Karpas-422 (cell line): Measurements from ENCODE around the gene MMS22L. TPM values are rescaled to one million over a fixed set of nuclear protein-coding genes. Genes with fewer than 3 reads are reported as not detected.

Experiments used
- DNase-seq: peaks from one replicate; pipeline ENCODE4 v3.0.0-alpha.2; 2015
- H2AFZ ChIP-seq: fragments of 200-600 bp; sonication (generic); 2 replicates; pipeline ENCODE4 v1.6.1; 2014; ENCODE audit warnings: antibody characterized with exemption, low read length, mixed read lengths
- H3K27ac ChIP-seq: fragments of 200-600 bp; sonication (generic); 2 replicates; pipeline ENCODE4 v1.5.1; 2014; ENCODE audit warnings: mild to moderate bottlenecking, low read length, moderate library complexity
- H3K27me3 ChIP-seq: fragments of 200-600 bp; sonication (generic); 2 replicates; pipeline ENCODE4 v1.6.1; 2014; ENCODE audit warnings: low read length, mixed read lengths
- H3K36me3 ChIP-seq: fragments of 200-600 bp; sonication (generic); 2 replicates; pipeline ENCODE4 v1.6.1; 2014; ENCODE audit warnings: low read length, mixed read lengths; ENCODE audit not compliant: insufficient read depth
- H3K4me1 ChIP-seq: fragments of 200-600 bp; sonication (generic); 2 replicates; pipeline ENCODE4 v1.6.1; 2014; ENCODE audit warnings: mild to moderate bottlenecking, low read length, mixed read lengths
- H3K4me2 ChIP-seq: fragments of 200-600 bp; sonication (generic); 2 replicates; pipeline ENCODE4 v1.6.1; 2014; ENCODE audit warnings: low read length, low read depth, mild to moderate bottlenecking; ENCODE audit not compliant: poor library complexity, severe bottlenecking
- H3K4me3 ChIP-seq: fragments of 200-600 bp; sonication (generic); 2 replicates; pipeline ENCODE4 v1.5.1; 2014; ENCODE audit warnings: mild to moderate bottlenecking, antibody characterized with exemption, low read length, mixed read lengths
- H3K79me2 ChIP-seq: fragments of 200-600 bp; sonication (generic); 2 replicates; pipeline ENCODE4 v1.6.1; 2014; ENCODE audit warnings: mild to moderate bottlenecking, low read length, mixed read lengths
- H3K9ac ChIP-seq: fragments of 200-600 bp; sonication (generic); 2 replicates; pipeline ENCODE4 v1.6.0; 2014; ENCODE audit warnings: low read length
- H3K9me2 ChIP-seq: fragments of 200-600 bp; sonication (generic), shearing (Covaris generic); replicated peaks from 2 replicates; pipeline ENCODE4 v1.6.0; 2014; ENCODE audit warnings: mild to moderate bottlenecking, low read length, moderate library complexity; ENCODE audit not compliant: insufficient read depth
- H3K9me3 ChIP-seq: fragments of 300-700, 200-600 bp; sonication (generic); 2 replicates; pipeline ENCODE4 v1.6.1; 2014; ENCODE audit warnings: low read length, mixed read lengths
- H4K20me1 ChIP-seq: fragments of 200-600 bp; sonication (generic); 2 replicates; pipeline ENCODE4 v1.6.1; 2014; ENCODE audit warnings: mild to moderate bottlenecking, antibody characterized with exemption, low read length, low read depth; ENCODE audit not compliant: insufficient read depth
- total RNA-seq: library from RNA; depleted of rRNA; stranded (reverse); fragments of >200 nt; shearing (Covaris generic); gene quantifications from 2 replicates; pipeline ENCODE4 v1.2.3, GENCODE V29; 2014; ENCODE audit warnings: low replicate concordance

The MMS22L gene
- total RNA-seq, 1 experiment from 2014 or later, result 50.4 TPM

- Histone ChIP-seq H3K79me2 (no peaks in the 10 kb centered on the region), H3K36me3 (no peaks in the 10 kb centered on the region), H3K4me1 (no peaks in the 10 kb centered on the region), H3K9me3 (no peaks in the 10 kb centered on the region), H3K4me2 (no peak overlapping the region), H2AFZ (no peak overlapping the region), H3K9ac (no peak overlapping the region), H4K20me1 (no peaks in the 10 kb centered on the region), H3K9me2 (no peaks in the 10 kb centered on the region), H3K4me3 (no peak overlapping the region), H3K27me3 (no peaks in the 10 kb centered on the region), H3K27ac (no peak overlapping the region)
- DNase-seq, result no peak
Measured at GRCh38 chr6:97095311-97095850, 187.6 kb downstream of the MMS22L start.

- no peak for DNase-seq
- Histone ChIP-seq H3K4me2 (no peak overlapping the region), H3K27me3 (no peaks in the 10 kb centered on the region), H3K4me3 (no peak overlapping the region), H3K9me2 (no peaks in the 10 kb centered on the region), H3K9me3 (no peaks in the 10 kb centered on the region), H3K27ac (no peak overlapping the region), H4K20me1 (no peaks in the 10 kb centered on the region), H2AFZ (no peak overlapping the region), H3K9ac (no peak overlapping the region), H3K36me3 (no peaks in the 10 kb centered on the region), H3K4me1 (no peaks in the 10 kb centered on the region), H3K79me2 (no peaks in the 10 kb centered on the region)
Measured at GRCh38 chr6:97094376-97094775, 188.6 kb downstream of the MMS22L start.

DNA sequence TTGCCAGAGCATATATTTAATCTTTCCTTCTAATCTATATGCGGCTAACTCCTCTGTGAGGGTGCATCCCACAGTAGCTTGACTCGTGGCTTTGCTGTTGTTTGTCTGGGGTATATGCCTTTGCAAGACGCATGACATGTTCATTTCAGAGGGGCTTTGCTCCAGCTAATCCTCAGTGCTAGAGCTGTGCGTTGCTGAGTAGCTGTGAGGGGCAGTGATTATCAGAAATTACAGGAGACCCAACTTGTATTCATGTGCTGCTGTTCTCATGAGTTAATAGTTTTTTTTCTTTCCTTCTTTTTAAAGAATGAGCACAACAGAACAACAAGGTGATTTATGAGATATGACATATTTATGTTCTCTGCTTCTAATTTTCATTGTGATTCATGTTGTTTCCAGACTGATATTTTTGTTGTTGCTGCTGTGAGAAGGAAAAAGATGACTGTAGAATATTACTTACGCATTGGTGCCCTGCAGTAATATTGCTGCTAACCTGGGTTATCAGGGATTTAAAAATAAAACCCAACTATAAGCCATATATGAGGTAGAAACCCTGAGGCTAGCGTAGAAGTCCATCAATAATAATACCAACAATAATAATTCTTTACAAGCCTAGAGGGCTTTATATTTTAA lies 190.2 kb downstream of the MMS22L start:
- Histone ChIP-seq H3K9ac (no peak overlapping the region), H4K20me1 (no peaks in the 10 kb centered on the region), H3K27me3 (no peaks in the 10 kb centered on the region), H3K4me1 (no peaks in the 10 kb centered on the region), H3K9me2 (no peaks in the 10 kb centered on the region), H3K79me2 (no peaks in the 10 kb centered on the region), H2AFZ (no peak overlapping the region), H3K4me3 (no peak overlapping the region), H3K36me3 (no peaks in the 10 kb centered on the region), H3K4me2 (no peak overlapping the region), H3K27ac (no peak overlapping the region), H3K9me3 (no peaks in the 10 kb centered on the region)
- DNase-seq, result no peak
